HepG2 (cell line): ENCODE data around the gene MTFR1L. TPM values are rescaled to one million over a fixed set of nuclear protein-coding genes. Genes with fewer than 3 reads are reported as not detected.

Source experiments
- ATAC-seq: fragments of 200-7000 bp; cut with Tn5 transposase; 3 replicates; pipeline ENCODE4 v1.9.1; 2020; ENCODE audit warnings: mild to moderate bottlenecking, moderate library complexity
- BruUV-seq: library from RNA; stranded (reverse); fragments of 400-500 nt; replicated peaks from 2 replicates; lab custom pipeline; 2021; lab: Mats Ljungman, UMichigan
- CTCF ChIA-PET: fragments of 300-600 bp; formaldehyde crosslinking; extraction: SDS; loops from one replicate; lab custom pipeline; 2021; ENCODE audit warnings: low total read pairs, inconsistent platforms, low intra/inter-chr PET ratio; lab: Yijun Ruan, JAX
- POLR2A ChIA-PET: fragments of 350-600 bp; sonication (Branson Sonifier 250); formaldehyde crosslinking; loops from one replicate; lab custom pipeline; 2020; ENCODE audit warnings: antibody characterized with exemption, inconsistent platforms; lab: Yijun Ruan, JAX
- DNase-seq: peaks from one replicate; pipeline ENCODE4 v3.0.0-alpha.2; 2015; ENCODE audit warnings: low spot score
- FAIRE-seq: peaks from 3 replicates; lab custom pipeline; 2011; peaks lifted over from hg19 to GRCh38; lab: Jason Lieb, UNC
- H2AFZ ChIP-seq: one replicate; pipeline ENCODE4 v1.6.1; 2011; ENCODE audit warnings: low read length, inconsistent platforms
- H3K27ac ChIP-seq: fragments of 300-600 bp; 3 replicates; pipeline ENCODE4 v1.8.0; 2011; ENCODE audit warnings: mixed run types, mild to moderate bottlenecking, mixed read lengths, low read length, inconsistent platforms; ENCODE audit not compliant: insufficient read depth; ENCODE audit errors: extremely low read length
- H3K27me3 ChIP-seq, 2 experiments: fragments of 200-600 bp in 1 of 2; 2 replicates in 1 of 2; 3 replicates in 1 of 2; pipeline versions ENCODE4 v1.6.0 to v1.8.0; 2011; ENCODE audit warnings: low read length in 2 of 2, mild to moderate bottlenecking in 2 of 2, moderate library complexity in 2 of 2, inconsistent platforms in 1 of 2; ENCODE audit not compliant: insufficient read depth in 2 of 2, control insufficient read depth in 1 of 2
- H3K36me3 ChIP-seq, 2 experiments: fragments of 200-600 bp in 1 of 2; replicated peaks in 1 of 2; 2 replicates in 1 of 2; 3 replicates in 1 of 2; pipeline versions ENCODE4 v1.5.1 to v1.8.0; 2011; ENCODE audit warnings: low read length in 2 of 2, inconsistent platforms in 1 of 2; ENCODE audit not compliant: insufficient read depth in 2 of 2, control insufficient read depth in 1 of 2
- H3K4me1 ChIP-seq: 2 replicates; pipeline ENCODE4 v1.5.1; 2012; ENCODE audit warnings: low read length, inconsistent platforms; ENCODE audit not compliant: insufficient read depth
- H3K4me2 ChIP-seq: 2 replicates; pipeline ENCODE4 v1.6.0; 2011; ENCODE audit warnings: low read depth, low read length, inconsistent platforms
- H3K4me3 ChIP-seq, 3 experiments: fragments of 200-600 bp in 1 of 3; sonication (generic), shearing (Covaris generic) in 1 of 3; replicated peaks in 1 of 3; 2 replicates each; pipeline ENCODE4 v1.5.1; 2011 to 2016; ENCODE audit warnings: low read length in 3 of 3, inconsistent platforms in 2 of 3, low read depth in 2 of 3, mild to moderate bottlenecking in 2 of 3, control low read depth in 1 of 3, mixed read lengths in 1 of 3; ENCODE audit not compliant: insufficient read depth in 1 of 3
- H3K79me2 ChIP-seq: one replicate; pipeline ENCODE4 v1.6.1; 2011; ENCODE audit warnings: low read length, inconsistent platforms; ENCODE audit not compliant: insufficient read depth
- H3K9ac ChIP-seq: 2 replicates; pipeline ENCODE4 v1.6.0; 2011; ENCODE audit warnings: mild to moderate bottlenecking, low read depth, low read length, inconsistent platforms; ENCODE audit not compliant: insufficient read depth
- H3K9me3 ChIP-seq: 2 replicates; pipeline ENCODE4 v1.5.1; 2012; ENCODE audit warnings: mild to moderate bottlenecking, low read length
- H4K20me1 ChIP-seq: 2 replicates; pipeline ENCODE4 v1.6.0; 2011; ENCODE audit warnings: inconsistent platforms, mild to moderate bottlenecking, low read length, moderate library complexity; ENCODE audit not compliant: insufficient read depth
- AKAP8 ChIP-seq: sonication (generic); formaldehyde crosslinking; IDR thresholded peaks from 2 replicates; pipeline ENCODE4 v1.5.1; 2020; ENCODE audit warnings: mild to moderate bottlenecking, missing genetic modification reagents
- EED ChIP-seq: sonication (generic); formaldehyde crosslinking; IDR thresholded peaks from 2 replicates; pipeline ENCODE4 v1.5.0; 2020; ENCODE audit warnings: mild to moderate bottlenecking, missing genetic modification reagents
- FOXK1 ChIP-seq: sonication (generic); formaldehyde crosslinking; IDR thresholded peaks from 2 replicates; pipeline ENCODE4 v1.4.0; 2020; ENCODE audit warnings: low read depth, missing genetic modification reagents, borderline replicate concordance
- IKZF1 ChIP-seq: fragments of 450-650 bp; IDR thresholded peaks from 2 replicates; pipeline ENCODE4 v1.7.1; 2016
- KAT7 ChIP-seq: IDR thresholded peaks from 2 replicates; pipeline ENCODE4 v1.6.1; 2018; ENCODE audit warnings: borderline replicate concordance, missing compliant biosample characterization
- NFE2L2 ChIP-seq: fragments of 150-350 bp; IDR thresholded peaks from 2 replicates; pipeline ENCODE4 v1.6.1; 2014; ENCODE audit warnings: low read length
- NONO ChIP-seq, 2 experiments: fragments of 450-650 bp in 1 of 2; sonication (generic) in 1 of 2; formaldehyde crosslinking in 1 of 2; IDR thresholded peaks in 1 of 2; conservative IDR thresholded peaks in 1 of 2; 2 replicates each; pipeline versions ENCODE4 v1.6.1 to v1.8.0; 2017 to 2022; ENCODE audit warnings: mild to moderate bottlenecking in 1 of 2, missing genetic modification reagents in 1 of 2, moderate library complexity in 1 of 2
- PATZ1 ChIP-seq: sonication (generic); formaldehyde crosslinking; IDR thresholded peaks from 2 replicates; pipeline ENCODE4 v1.4.0; 2020; ENCODE audit warnings: missing genetic modification reagents
- SIX4 ChIP-seq: sonication (generic); formaldehyde crosslinking; IDR thresholded peaks from 2 replicates; pipeline ENCODE4 v1.4.0; 2020; ENCODE audit warnings: missing genetic modification reagents
- SMAD1 ChIP-seq: sonication (generic); formaldehyde crosslinking; IDR thresholded peaks from 2 replicates; pipeline ENCODE4 v1.4.0; 2020; ENCODE audit warnings: missing genetic modification reagents, low read depth, mild to moderate bottlenecking, borderline replicate concordance
- U2AF1 ChIP-seq: fragments of 200-400 bp; formaldehyde crosslinking; optimal IDR thresholded peaks from 2 replicates; pipeline ENCODE3; 2017; ENCODE audit warnings: mild to moderate bottlenecking, low read depth, low read length
- ZBTB3 ChIP-seq: sonication (generic); formaldehyde crosslinking; IDR thresholded peaks from 2 replicates; pipeline ENCODE4 v1.4.0; 2020; ENCODE audit warnings: low read depth, mild to moderate bottlenecking, moderate library complexity, missing genetic modification reagents, borderline replicate concordance
- ZNF180 ChIP-seq: sonication (generic); formaldehyde crosslinking; IDR thresholded peaks from 2 replicates; pipeline ENCODE4 v1.4.0; 2020; ENCODE audit warnings: low read depth, missing genetic modification reagents, borderline replicate concordance
- ZNF484 ChIP-seq: sonication (generic); formaldehyde crosslinking; IDR thresholded peaks from 2 replicates; pipeline ENCODE4 v1.5.1; 2020; ENCODE audit warnings: mild to moderate bottlenecking, low read depth, missing genetic modification reagents, borderline replicate concordance
- WGBS: methylation state at CpG from one replicate; pipeline ENCODE4 v1.1.6; 2017; ENCODE audit warnings: low lambda C conversion rate; 5-methylcytosine and 5-hydroxymethylcytosine counted together
- in situ Hi-C: cut with HindIII; loops from 2 replicates; pipeline ENCODE4 v1.10.0; 2017; ENCODE audit warnings: low pct_unique_long_range_greater_than_20kb; ENCODE audit not compliant: extremely low pct_ligation_motif_present
- intact Hi-C: fragments of 100-400 bp; cut with micrococcal nuclease; formaldehyde crosslinking; loops from one replicate; pipeline ENCODE4 v1.10.0; 2022; ENCODE audit not compliant: unreplicated experiment
- polyA plus RNA-seq, 8 experiments: library from polyadenylated mRNA; depleted of rRNA in 3 of 8; stranded (reverse) in 7 of 8; unstranded in 1 of 8; fragments of >200 nt; fragmentation: Illumina TruSeq in 4 of 8; extraction: Trizol in 4 of 8; gene quantifications; 2 replicates each; pipeline versions ENCODE4 v1.2.1 to v1.2.3, GENCODE V29; 2011 to 2016; ENCODE audit warnings: low read depth in 4 of 8, missing spikeins in 1 of 8, mixed read lengths in 1 of 8; ENCODE audit not compliant: insufficient read depth in 1 of 8
- total RNA-seq, 5 experiments: library from RNA; depleted of rRNA; stranded (reverse); fragments of >200 nt; fragmentation: Illumina TruSeq; extraction: Trizol; gene quantifications; 2 replicates each; pipeline ENCODE4 v1.2.3, GENCODE V29; 2016; ENCODE audit warnings: low read depth in 1 of 5

MTFR1L gene
- total and polyA plus RNA-seq, 2 of the 13 experiments (the other 11 are each of a cell fraction or from before 2014, with no cell fraction given): 38.0 to 55.7 TPM

GRCh38 chr1:25804964-25805862 is 14.5 kb upstream of the MTFR1L start:
- CTCF ChIA-PET: no interaction called here
- no TSS peak for BruUV-seq

More at GRCh38 chr1:25804964-25805862, 14.5 kb upstream of the MTFR1L start:
- H3K27ac ChIP-seq: no peak overlapping the region
- no peak for DNase-seq
- no peak overlapping the region for H3K4me2 ChIP-seq
- no peaks in the 10 kb centered on the region for H3K36me3 ChIP-seq
- no peak overlapping the region for H3K4me3 ChIP-seq
- no peaks in the 10 kb centered on the region for H4K20me1 ChIP-seq
- no peak for FAIRE-seq
- H3K9ac ChIP-seq: no peak overlapping the region
- TF ChIP-seq IKZF1 (no peak), ZBTB3 (no peak), NFE2L2 (no peak), ZNF484 (CRISPR knock-in tag) (no peak), EED (CRISPR knock-in tag) (no peak), SIX4 (no peak), KAT7 (CRISPR knock-in tag) (no peak), SMAD1 (CRISPR knock-in tag) (no peak), NONO (IDR thresholded peaks at IDR 0.05) (no peak), NONO (CRISPR knock-in tag; conservative IDR thresholded peaks at IDR 0.05) (no peak), AKAP8 (CRISPR knock-in tag) (no peak), FOXK1 (CRISPR knock-in tag) (no peak), ZNF180 (no peak), U2AF1 (no peak), PATZ1 (CRISPR knock-in tag) (no peak)
- no peaks in the 10 kb centered on the region for H3K27me3 ChIP-seq
- WGBS: 94% methylated on average over 10 of the region's 15 CpGs
- peaks cover 9% of the 10 kb centered on the region for H3K4me1 ChIP-seq
- POLR2A ChIA-PET: interaction anchor here (1.0 kb wide), 1 partner anchor 14 kb away, joined by 3 read pairs; the partner anchor contains the start of gene MTFR1L
- intact Hi-C loops: no loop called here
- in situ Hi-C loops: loop anchor here (25.0 kb wide), 1 partner anchor 193 kb away; the partner anchor contains the start of gene MAN1C1
- no peak overlapping the region for H2AFZ ChIP-seq
- H3K9me3 ChIP-seq: no peaks in the 10 kb centered on the region
- H3K79me2 ChIP-seq: no peaks in the 10 kb centered on the region
- no peak; the same call in 2 of the 3 replicates for ATAC-seq
